GM23338 (cell line): Measurements from ENCODE around the gene SEZ6L. TPM values are rescaled to one million over a fixed set of nuclear protein-coding genes. Genes with fewer than 3 reads are reported as not detected.

Experiments
- ATAC-seq: fragments of 200-7000 bp; cut with Tn5 transposase; 3 replicates; pipeline ENCODE4 v1.9.1; 2020
- DNase-seq: peaks from one replicate; pipeline ENCODE4 v3.0.0-alpha.2; 2015; ENCODE audit warnings: low spot score
- H2AFZ ChIP-seq: fragments of 200-600 bp; sonication (generic); 2 replicates; pipeline ENCODE4 v1.8.0; 2016; ENCODE audit warnings: antibody characterized with exemption, mild to moderate bottlenecking, moderate library complexity
- H3F3A ChIP-seq: fragments of 200-600 bp; sonication (generic); replicated peaks from 2 replicates; pipeline ENCODE4 v1.8.0; 2017; ENCODE audit warnings: antibody characterized with exemption, mixed run types, low read depth
- H3K27ac ChIP-seq: fragments of 200-600 bp; sonication (generic); 2 replicates; pipeline ENCODE4 v1.6.1; 2016; ENCODE audit warnings: low read depth
- H3K27me3 ChIP-seq: fragments of 200-600 bp; sonication (generic); 2 replicates; pipeline ENCODE4 v1.8.0; 2016; ENCODE audit warnings: mild to moderate bottlenecking, mixed run types, moderate library complexity; ENCODE audit not compliant: insufficient read depth
- H3K36me3 ChIP-seq: fragments of 200-600 bp; sonication (generic); 2 replicates; pipeline ENCODE4 v1.8.0; 2016; ENCODE audit warnings: mild to moderate bottlenecking; ENCODE audit not compliant: insufficient read depth
- H3K4me1 ChIP-seq: fragments of 200-600 bp; sonication (generic); 2 replicates; pipeline ENCODE4 v1.8.0; 2016; ENCODE audit warnings: mild to moderate bottlenecking, moderate library complexity; ENCODE audit not compliant: insufficient read depth
- H3K4me2 ChIP-seq: fragments of 200-600 bp; sonication (generic); 2 replicates; pipeline ENCODE4 v1.7.1; 2017; ENCODE audit warnings: mixed run types
- H3K4me3 ChIP-seq: fragments of 200-600 bp; sonication (generic); 2 replicates; pipeline ENCODE4 v1.6.1; 2016; ENCODE audit warnings: mixed run types
- H3K79me2 ChIP-seq: fragments of 200-600 bp; sonication (generic); replicated peaks from 2 replicates; pipeline ENCODE4 v1.8.0; 2017; ENCODE audit warnings: mild to moderate bottlenecking; ENCODE audit not compliant: insufficient read depth
- H3K9me2 ChIP-seq: fragments of 200-600 bp; sonication (generic); 2 replicates; pipeline ENCODE4 v1.8.0; 2017; ENCODE audit not compliant: insufficient read depth
- H4K20me1 ChIP-seq: fragments of 200-600 bp; sonication (generic); replicated peaks from 2 replicates; pipeline ENCODE4 v1.8.0; 2017; ENCODE audit warnings: mild to moderate bottlenecking; ENCODE audit not compliant: insufficient read depth
- H3K27ac Mint-ChIP-seq: 2 replicates; pipeline ENCODE4 v1.8.0; 2020; ENCODE audit warnings: inconsistent platforms, mild to moderate bottlenecking, moderate library complexity, mixed read lengths
- H3K27me3 Mint-ChIP-seq: 3 replicates; pipeline ENCODE4 v1.8.0; 2022; ENCODE audit warnings: low read depth, mild to moderate bottlenecking, moderate library complexity, mixed read lengths, inconsistent platforms; ENCODE audit not compliant: insufficient read depth, poor library complexity
- H3K36me3 Mint-ChIP-seq: 3 replicates; pipeline ENCODE4 v1.8.0; 2021; ENCODE audit warnings: low read depth, mild to moderate bottlenecking, inconsistent platforms, moderate library complexity, mixed read lengths
- H3K4me1 Mint-ChIP-seq: 3 replicates; pipeline ENCODE4 v1.8.0; 2020; ENCODE audit warnings: mild to moderate bottlenecking, inconsistent platforms, mixed read lengths
- H3K4me3 Mint-ChIP-seq: 3 replicates; pipeline ENCODE4 v1.8.0; 2021; ENCODE audit warnings: moderate library complexity, mild to moderate bottlenecking, inconsistent platforms, mixed read lengths
- H3K9me3 Mint-ChIP-seq: 3 replicates; pipeline ENCODE4 v1.8.0; 2020; ENCODE audit warnings: moderate library complexity, mild to moderate bottlenecking, inconsistent platforms, mixed read lengths
- ETS1 ChIP-seq: IDR thresholded peaks from 2 replicates; pipeline ENCODE4 v1.6.1; 2016; ENCODE audit warnings: antibody characterized with exemption
- EZH2phosphoT487 ChIP-seq: fragments of 200-600 bp; sonication (generic); IDR thresholded peaks from one replicate; pipeline ENCODE4 v1.8.1; 2018; ENCODE audit warnings: antibody characterized with exemption; ENCODE audit not compliant: unreplicated experiment
- JUNB ChIP-seq: IDR thresholded peaks from one replicate; pipeline ENCODE4 v1.6.1; 2016; ENCODE audit warnings: antibody characterized with exemption; ENCODE audit not compliant: unreplicated experiment
- NANOG ChIP-seq: IDR thresholded peaks from 2 replicates; pipeline ENCODE4 v1.6.1; 2016; ENCODE audit warnings: antibody characterized with exemption, borderline replicate concordance
- POLR2AphosphoS5 ChIP-seq: IDR thresholded peaks from 2 replicates; pipeline ENCODE4 v1.6.1; 2016; ENCODE audit warnings: antibody characterized with exemption, low read depth
- REST ChIP-seq: IDR thresholded peaks from one replicate; pipeline ENCODE4 v1.6.1; 2018; ENCODE audit warnings: antibody characterized with exemption; ENCODE audit not compliant: unreplicated experiment
- polyA plus RNA-seq: library from polyadenylated mRNA; unstranded; fragments of >200 nt; fragmentation: Nextera tagmentation; extraction: Ambion mirVana; gene quantifications from 2 replicates; pipeline ENCODE4 v1.2.1, GENCODE V29; 2016
- total RNA-seq: library from RNA; depleted of rRNA; stranded (reverse); fragments of >200 nt; shearing (Covaris generic); gene quantifications from 2 replicates; pipeline ENCODE4 v1.2.3, GENCODE V29; 2014

SEZ6L gene
- total and polyA plus RNA-seq, 2 experiments from 2014 or later: 0.13 to 0.24 TPM

- DNase-seq: no peak
- Mint-ChIP-seq H3K9me3 (no peaks in the 10 kb centered on the region), H3K4me3 (no peak overlapping the region), H3K36me3 (no peaks in the 10 kb centered on the region), H3K27ac (no peak overlapping the region), H3K27me3 (peaks cover 4% of the 10 kb centered on the region), H3K4me1 (peaks cover 2% of the 10 kb centered on the region; the same call in 1 of the 3 replicates)
- H3K27ac ChIP-seq: no peak overlapping the region
- H3K4me3 ChIP-seq: no peak overlapping the region
- H3F3A ChIP-seq: no peaks in the 10 kb centered on the region
- H2AFZ ChIP-seq: no peak overlapping the region
- no peaks in the 10 kb centered on the region for H3K4me1 ChIP-seq
- no peaks in the 10 kb centered on the region for H3K36me3 ChIP-seq
- H3K79me2 ChIP-seq: no peaks in the 10 kb centered on the region
- H3K27me3 ChIP-seq: no peaks in the 10 kb centered on the region
- no peak overlapping the region for H3K4me2 ChIP-seq
- no peak; the same call in 2 of the 3 replicates for ATAC-seq
- H4K20me1 ChIP-seq: no peaks in the 10 kb centered on the region; the same call in 1 of the 2 replicates
- H3K9me2 ChIP-seq: no peaks in the 10 kb centered on the region
- TF ChIP-seq POLR2AphosphoS5 (no peak), JUNB (no peak), EZH2phosphoT487 (no peak), REST (no peak), ETS1 (no peak)
These were observed 151.2 kb downstream of the SEZ6L start for GRCh38 chr22:26320447-26320846.

GRCh38 chr22:26321469-26321913 lies 152.2 kb downstream of the SEZ6L start:
- no peak overlapping the region for H3K4me3 Mint-ChIP-seq
- peak overlapping the region; percentile 11; the same call in 1 of the 2 replicates for H3K27ac Mint-ChIP-seq
- no peaks in the 10 kb centered on the region for H3K27me3 ChIP-seq
- no peak for TF ChIP-seq NANOG
- peaks cover 4% of the 10 kb centered on the region for H3K27me3 Mint-ChIP-seq
- DNase-seq (peak; percentile 23), ATAC-seq (peak; percentile 25; the same call in 1 of the 3 replicates)
- no peaks in the 10 kb centered on the region for H3K4me1 ChIP-seq
- H3F3A ChIP-seq: no peaks in the 10 kb centered on the region
- no peaks in the 10 kb centered on the region for H3K36me3 Mint-ChIP-seq
- H3K79me2 ChIP-seq: no peaks in the 10 kb centered on the region
- peak overlapping the region; percentile 72; the same call in 1 of the 2 replicates for H2AFZ ChIP-seq
- H3K4me1 Mint-ChIP-seq: peaks cover 2% of the 10 kb centered on the region; the same call in 1 of the 3 replicates
- no peaks in the 10 kb centered on the region for H3K9me3 Mint-ChIP-seq
- H3K9me2 ChIP-seq: no peaks in the 10 kb centered on the region
- no peaks in the 10 kb centered on the region; the same call in 1 of the 2 replicates for H4K20me1 ChIP-seq
- H3K36me3 ChIP-seq: no peaks in the 10 kb centered on the region
- H3K4me3 ChIP-seq: no peak overlapping the region
- H3K27ac ChIP-seq: no peak overlapping the region
- H3K4me2 ChIP-seq: no peak overlapping the region
